K562 (cell line): ENCODE data around the gene ID4. TPM values are rescaled to one million over a fixed set of nuclear protein-coding genes. Genes with fewer than 3 reads are reported as not detected.

Source experiments
- CREB1 ChIP-seq, 2 experiments: sonication (generic) in 1 of 2; formaldehyde crosslinking in 1 of 2; IDR thresholded peaks; 2 replicates each; pipeline versions ENCODE4 v1.6.1 to v1.8.0; 2012 to 2022; ENCODE audit warnings: inconsistent platforms in 1 of 2, mild to moderate bottlenecking in 1 of 2, missing genetic modification reagents in 1 of 2, moderate library complexity in 1 of 2
- EHMT2 ChIP-seq: fragments of 450-650 bp; IDR thresholded peaks from 2 replicates; pipeline ENCODE4 v1.6.1; 2018; ENCODE audit warnings: antibody characterized with exemption
- ESRRB ChIP-seq: fragments of 250-450 bp; sonication (Bioruptor Pico); IDR thresholded peaks from 2 replicates; pipeline ENCODE4 v1.5.0; 2020; ENCODE audit warnings: mild to moderate bottlenecking, moderate library complexity, borderline replicate concordance
- GABPB1 ChIP-seq: sonication (generic); formaldehyde crosslinking; IDR thresholded peaks from 2 replicates; pipeline ENCODE4 v1.8.0; 2022; ENCODE audit warnings: mild to moderate bottlenecking, missing genetic modification reagents
- HMG20B ChIP-seq: fragments of 250-450 bp; sonication (Bioruptor Pico); IDR thresholded peaks from 2 replicates; pipeline ENCODE4 v1.5.0; 2021; ENCODE audit warnings: mild to moderate bottlenecking
- MCM3 ChIP-seq: fragments of 450-650 bp; IDR thresholded peaks from 2 replicates; pipeline ENCODE4 v1.6.1; 2016
- MECOM ChIP-seq: fragments of 250-450 bp; sonication (Bioruptor Pico); IDR thresholded peaks from 2 replicates; pipeline ENCODE4 v1.8.0; 2022; ENCODE audit warnings: inconsistent platforms
- PTRF ChIP-seq: fragments of 450-650 bp; IDR thresholded peaks from 2 replicates; pipeline ENCODE4 v1.6.1; 2016; ENCODE audit warnings: mild to moderate bottlenecking, missing genetic modification characterization, missing compliant biosample characterization
- RBM14 ChIP-seq: fragments of 200-400 bp; formaldehyde crosslinking; IDR thresholded peaks from 2 replicates; pipeline ENCODE4 v1.6.1; 2018; ENCODE audit warnings: low read depth, mild to moderate bottlenecking, low read length, moderate library complexity, borderline replicate concordance; ENCODE audit not compliant: insufficient read depth
- RBM22 ChIP-seq: fragments of 200-400 bp; formaldehyde crosslinking; IDR thresholded peaks from 2 replicates; pipeline ENCODE4 v1.6.1; 2018; ENCODE audit warnings: low read length, low read depth; ENCODE audit not compliant: poor library complexity, severe bottlenecking
- SAP30 ChIP-seq: fragments of 200-600 bp; sonication (generic); IDR thresholded peaks from 2 replicates; pipeline ENCODE4 v1.6.1; 2012; ENCODE audit warnings: borderline replicate concordance, low read depth, mild to moderate bottlenecking, moderate library complexity, low read length, control low read depth, inconsistent platforms; ENCODE audit not compliant: insufficient read depth, poor library complexity, severe bottlenecking
- SIN3A ChIP-seq, 2 experiments: fragments of 150-350 bp in 1 of 2; IDR thresholded peaks; 2 replicates each; pipeline ENCODE4 v1.6.1; 2011 to 2016; ENCODE audit warnings: borderline replicate concordance in 2 of 2, low read depth in 2 of 2, low read length in 2 of 2, mild to moderate bottlenecking in 2 of 2, moderate library complexity in 2 of 2; ENCODE audit not compliant: control insufficient read depth in 1 of 2
- SRSF3 ChIP-seq: fragments of 200-400 bp; formaldehyde crosslinking; IDR thresholded peaks from 2 replicates; pipeline ENCODE4 v1.6.1; 2016; ENCODE audit warnings: mild to moderate bottlenecking, low read length, moderate library complexity; ENCODE audit not compliant: insufficient read depth
- TOE1 ChIP-seq, 2 experiments: fragments of 450-650 bp in 1 of 2; sonication (generic) in 1 of 2; formaldehyde crosslinking in 1 of 2; IDR thresholded peaks; 2 replicates each; pipeline versions ENCODE4 v1.7.1 to v1.8.0; 2016 to 2022; ENCODE audit warnings: borderline replicate concordance in 2 of 2, mild to moderate bottlenecking in 2 of 2, antibody characterized with exemption in 1 of 2, inconsistent platforms in 1 of 2, low read depth in 1 of 2, missing genetic modification reagents in 1 of 2, moderate library complexity in 1 of 2
- ZFP30 ChIP-seq: fragments of 250-450 bp; sonication (Bioruptor Pico); IDR thresholded peaks from 2 replicates; pipeline ENCODE4 v1.8.0; 2022; ENCODE audit warnings: moderate library complexity, mild to moderate bottlenecking, inconsistent platforms, borderline replicate concordance
- ZNF436 ChIP-seq: fragments of 250-450, 450-650 bp; sonication (Bioruptor Pico); formaldehyde crosslinking; IDR thresholded peaks from 2 replicates; pipeline ENCODE4 v1.7.0; 2020; ENCODE audit warnings: mild to moderate bottlenecking
- polyA plus RNA-seq, 8 experiments: library from polyadenylated mRNA; depleted of rRNA in 4 of 8; stranded (reverse) in 5 of 8; unstranded in 3 of 8; fragments of >200 nt; fragmentation: Nextera tagmentation in 2 of 8; fragmentation: Illumina TruSeq in 1 of 8; extraction: Ambion mirVana in 2 of 8; extraction: Trizol in 1 of 8; gene quantifications; 2 replicates each; pipeline versions ENCODE4 v1.2.1 to v1.2.3, GENCODE V29; 2011 to 2014; ENCODE audit warnings: inconsistent platforms in 1 of 8, missing spikeins in 1 of 8
- total RNA-seq, 7 experiments: library from RNA; depleted of rRNA in 6 of 7; stranded (reverse); fragments of >200 nt in 6 of 7; fragmentation: Illumina TruSeq in 2 of 7; extraction: Trizol in 2 of 7; gene quantifications; 2 replicates each; pipeline versions ENCODE4 v1.2.1 to v1.2.3, GENCODE V29; 2011 to 2021; ENCODE audit warnings: low replicate concordance in 1 of 7
- TF ChIP-seq, protein P1 (sequence below): sonication (generic); formaldehyde crosslinking; IDR thresholded peaks from 2 replicates; pipeline ENCODE4 v1.8.0; 2022; ENCODE audit warnings: mild to moderate bottlenecking, missing genetic modification reagents
- TF ChIP-seq, protein P2 (sequence below): sonication (generic); formaldehyde crosslinking; IDR thresholded peaks from 2 replicates; pipeline ENCODE4 v1.8.1; 2022; ENCODE audit warnings: missing genetic modification reagents
- TF ChIP-seq, protein P3 (sequence below): fragments of 450-650 bp; formaldehyde crosslinking; IDR thresholded peaks from 2 replicates; pipeline ENCODE4 v1.4.0; 2020; ENCODE audit warnings: mild to moderate bottlenecking, mixed read lengths
- TF ChIP-seq, protein P4 (sequence below): sonication (generic); formaldehyde crosslinking; IDR thresholded peaks from 2 replicates; pipeline ENCODE4 v1.8.0; 2022; ENCODE audit warnings: missing genetic modification reagents, mild to moderate bottlenecking, borderline replicate concordance

The ID4 gene
- total and polyA plus RNA-seq, 9 of the 15 experiments (the other 6 are each of a cell fraction or from before 2014, with no cell fraction given) = not detected

DNA sequence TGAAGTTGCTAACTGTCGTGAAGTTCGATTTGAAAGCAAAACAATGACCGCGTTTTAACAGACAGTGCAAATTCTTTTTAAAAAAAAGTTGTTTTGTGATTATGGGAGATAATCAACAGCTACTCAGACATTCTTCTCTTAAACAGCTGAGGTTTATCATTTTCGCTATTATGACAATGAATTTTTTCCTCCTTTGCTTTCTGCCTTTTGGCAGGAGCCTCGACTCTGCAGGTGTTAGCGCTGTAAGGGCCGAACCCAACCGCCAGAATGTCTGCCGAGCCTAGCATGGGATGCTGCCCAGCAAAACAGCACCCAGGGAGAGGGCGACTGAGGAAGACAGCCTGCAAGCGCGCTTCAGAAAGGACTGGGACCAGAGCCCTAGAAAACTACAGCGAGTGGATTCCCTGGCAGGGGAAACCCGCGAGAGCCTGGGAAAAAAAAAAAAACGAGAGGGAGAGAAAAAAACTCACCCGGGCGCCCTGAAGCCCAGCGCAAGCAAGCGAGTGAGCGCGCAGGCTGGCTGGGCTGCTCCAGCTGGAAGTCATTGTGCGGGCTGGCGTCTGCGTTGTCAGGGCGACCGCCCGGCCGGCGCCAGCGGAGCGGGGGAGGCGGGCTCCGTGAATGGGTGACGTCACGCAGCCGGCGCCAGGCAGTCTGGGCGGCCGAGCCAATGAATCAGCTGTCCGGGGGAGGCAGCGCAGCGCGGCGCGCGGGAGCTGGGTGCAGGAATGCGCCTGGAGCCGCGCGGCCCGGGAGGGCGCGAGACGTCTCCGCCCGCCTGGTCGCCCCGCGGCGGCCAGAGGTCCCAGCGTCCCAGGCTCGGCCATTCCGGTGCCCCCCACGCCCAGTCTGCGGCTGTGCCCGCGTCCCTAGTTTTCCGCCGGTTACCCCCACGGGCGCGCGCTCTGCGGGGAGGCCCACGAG lies 32.7 kb upstream of the ID4 start (continued):
- TF ChIP-seq, protein P1, sequence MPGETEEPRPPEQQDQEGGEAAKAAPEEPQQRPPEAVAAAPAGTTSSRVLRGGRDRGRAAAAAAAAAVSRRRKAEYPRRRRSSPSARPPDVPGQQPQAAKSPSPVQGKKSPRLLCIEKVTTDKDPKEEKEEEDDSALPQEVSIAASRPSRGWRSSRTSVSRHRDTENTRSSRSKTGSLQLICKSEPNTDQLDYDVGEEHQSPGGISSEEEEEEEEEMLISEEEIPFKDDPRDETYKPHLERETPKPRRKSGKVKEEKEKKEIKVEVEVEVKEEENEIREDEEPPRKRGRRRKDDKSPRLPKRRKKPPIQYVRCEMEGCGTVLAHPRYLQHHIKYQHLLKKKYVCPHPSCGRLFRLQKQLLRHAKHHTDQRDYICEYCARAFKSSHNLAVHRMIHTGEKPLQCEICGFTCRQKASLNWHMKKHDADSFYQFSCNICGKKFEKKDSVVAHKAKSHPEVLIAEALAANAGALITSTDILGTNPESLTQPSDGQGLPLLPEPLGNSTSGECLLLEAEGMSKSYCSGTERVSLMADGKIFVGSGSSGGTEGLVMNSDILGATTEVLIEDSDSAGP (CRISPR knock-in tag) = no peak
- TF ChIP-seq MECOM (CRISPR knock-in tag) (no peak), ZNF436 (CRISPR knock-in tag) (no peak), PTRF (tag) (no peak), TOE1 (IDR thresholded peaks at IDR 0.05; ENCODE audit: borderline replicate concordance) (0 out of 2 replicates have a peak, but pooled peaks have one; percentile 8), TOE1 (CRISPR knock-in tag; IDR thresholded peaks at IDR 0.05; ENCODE audit: borderline replicate concordance, low read depth) (no peak), ZFP30 (CRISPR knock-in tag) (no peak), MCM3 (no peak), SRSF3 (no peak), SIN3A (IDR thresholded peaks at IDR 0.05; ENCODE audit: borderline replicate concordance in 2 of 2, control insufficient read depth in 1 of 2, low read depth in 2 of 2, low read length in 2 of 2) (peak; percentile 100), SAP30 (peak; percentile 98), CREB1 (IDR thresholded peaks at IDR 0.05) (peak; percentile 95), CREB1 (CRISPR knock-in tag; IDR thresholded peaks at IDR 0.05) (peak; percentile 97), RBM14 (no peak), HMG20B (no peak), ESRRB (CRISPR knock-in tag) (no peak), EHMT2 (no peak), GABPB1 (CRISPR knock-in tag) (peak; percentile 56; the same call in 1 of the 2 replicates), RBM22 (peak; percentile 100)
- TF ChIP-seq, protein P2, sequence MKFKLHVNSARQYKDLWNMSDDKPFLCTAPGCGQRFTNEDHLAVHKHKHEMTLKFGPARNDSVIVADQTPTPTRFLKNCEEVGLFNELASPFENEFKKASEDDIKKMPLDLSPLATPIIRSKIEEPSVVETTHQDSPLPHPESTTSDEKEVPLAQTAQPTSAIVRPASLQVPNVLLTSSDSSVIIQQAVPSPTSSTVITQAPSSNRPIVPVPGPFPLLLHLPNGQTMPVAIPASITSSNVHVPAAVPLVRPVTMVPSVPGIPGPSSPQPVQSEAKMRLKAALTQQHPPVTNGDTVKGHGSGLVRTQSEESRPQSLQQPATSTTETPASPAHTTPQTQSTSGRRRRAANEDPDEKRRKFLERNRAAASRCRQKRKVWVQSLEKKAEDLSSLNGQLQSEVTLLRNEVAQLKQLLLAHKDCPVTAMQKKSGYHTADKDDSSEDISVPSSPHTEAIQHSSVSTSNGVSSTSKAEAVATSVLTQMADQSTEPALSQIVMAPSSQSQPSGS (CRISPR knock-in tag) = peak; percentile 92
- TF ChIP-seq, protein P3, sequence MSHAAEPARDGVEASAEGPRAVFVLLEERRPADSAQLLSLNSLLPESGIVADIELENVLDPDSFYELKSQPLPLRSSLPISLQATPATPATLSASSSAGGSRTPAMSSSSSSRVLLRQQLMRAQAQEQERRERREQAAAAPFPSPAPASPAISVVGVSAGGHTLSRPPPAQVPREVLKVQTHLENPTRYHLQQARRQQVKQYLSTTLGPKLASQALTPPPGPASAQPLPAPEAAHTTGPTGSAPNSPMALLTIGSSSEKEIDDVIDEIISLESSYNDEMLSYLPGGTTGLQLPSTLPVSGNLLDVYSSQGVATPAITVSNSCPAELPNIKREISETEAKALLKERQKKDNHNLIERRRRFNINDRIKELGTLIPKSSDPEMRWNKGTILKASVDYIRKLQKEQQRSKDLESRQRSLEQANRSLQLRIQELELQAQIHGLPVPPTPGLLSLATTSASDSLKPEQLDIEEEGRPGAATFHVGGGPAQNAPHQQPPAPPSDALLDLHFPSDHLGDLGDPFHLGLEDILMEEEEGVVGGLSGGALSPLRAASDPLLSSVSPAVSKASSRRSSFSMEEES (CRISPR knock-in tag) = no peak
- TF ChIP-seq, protein P4, sequence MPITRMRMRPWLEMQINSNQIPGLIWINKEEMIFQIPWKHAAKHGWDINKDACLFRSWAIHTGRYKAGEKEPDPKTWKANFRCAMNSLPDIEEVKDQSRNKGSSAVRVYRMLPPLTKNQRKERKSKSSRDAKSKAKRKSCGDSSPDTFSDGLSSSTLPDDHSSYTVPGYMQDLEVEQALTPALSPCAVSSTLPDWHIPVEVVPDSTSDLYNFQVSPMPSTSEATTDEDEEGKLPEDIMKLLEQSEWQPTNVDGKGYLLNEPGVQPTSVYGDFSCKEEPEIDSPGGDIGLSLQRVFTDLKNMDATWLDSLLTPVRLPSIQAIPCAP = no peak
